SK-N-SH treated with all-trans-retinoic acid at 6 μM for 48 hours (cell line): ENCODE data around the gene SWSAP1.

Experiments
- ATAC-seq: fragments of 200-7000 bp; cut with Tn5 transposase; 3 replicates; pipeline ENCODE4 v1.9.1; 2020; ENCODE audit warnings: mild to moderate bottlenecking, moderate library complexity
- BACH2 ChIP-seq: fragments of 250-450 bp; sonication (Bioruptor Pico); IDR thresholded peaks from 2 replicates; pipeline ENCODE4 v1.9.0; 2021; ENCODE audit warnings: mild to moderate bottlenecking, borderline replicate concordance
- CSDC2 ChIP-seq: fragments of 250-450 bp; sonication (Bioruptor Pico); IDR thresholded peaks from 2 replicates; pipeline ENCODE4 v1.5.0; 2020; ENCODE audit warnings: mild to moderate bottlenecking, moderate library complexity
- ESRRG ChIP-seq: fragments of 250-450 bp; sonication (Bioruptor Pico); IDR thresholded peaks from 2 replicates; pipeline ENCODE4 v1.6.1; 2021; ENCODE audit warnings: mild to moderate bottlenecking
- GLIS3 ChIP-seq: fragments of 250-450 bp; sonication (Bioruptor Pico); IDR thresholded peaks from 2 replicates; pipeline ENCODE4 v1.5.0; 2020; ENCODE audit warnings: mild to moderate bottlenecking, moderate library complexity
- ISL1 ChIP-seq: fragments of 250-450 bp; sonication (Bioruptor Pico); IDR thresholded peaks from 2 replicates; pipeline ENCODE4 v2.1.2; 2022; ENCODE audit warnings: mild to moderate bottlenecking, moderate library complexity
- OSR1 ChIP-seq: fragments of 250-450 bp; sonication (Bioruptor Pico); IDR thresholded peaks from 2 replicates; pipeline ENCODE4 v1.8.0; 2022; ENCODE audit warnings: moderate library complexity, mild to moderate bottlenecking, inconsistent platforms
- PPARA ChIP-seq: fragments of 250-450 bp; sonication (Bioruptor Pico); IDR thresholded peaks from 2 replicates; pipeline ENCODE4 v1.5.0; 2020; ENCODE audit warnings: mild to moderate bottlenecking, borderline replicate concordance
- RARB ChIP-seq: fragments of 250-450 bp; sonication (Bioruptor Pico); IDR thresholded peaks from 2 replicates; pipeline ENCODE4 v1.8.0; 2021; ENCODE audit warnings: mild to moderate bottlenecking, moderate library complexity
- SNAI2 ChIP-seq: fragments of 250-450 bp; sonication (Bioruptor Pico); IDR thresholded peaks from 2 replicates; pipeline ENCODE4 v1.5.0; 2020; ENCODE audit warnings: mild to moderate bottlenecking, moderate library complexity
- TCF4 ChIP-seq: fragments of 250-450 bp; sonication (Bioruptor Pico); IDR thresholded peaks from 2 replicates; pipeline ENCODE4 v1.8.0; 2021; ENCODE audit warnings: mild to moderate bottlenecking, moderate library complexity, borderline replicate concordance
- TOX ChIP-seq: fragments of 250-450 bp; sonication (Bioruptor Pico); IDR thresholded peaks from 2 replicates; pipeline ENCODE4 v1.8.0; 2021; ENCODE audit warnings: mild to moderate bottlenecking, moderate library complexity, borderline replicate concordance
- TSHZ2 ChIP-seq: fragments of 250-450 bp; sonication (Bioruptor Pico); IDR thresholded peaks from 2 replicates; pipeline ENCODE4 v1.5.0; 2020; ENCODE audit warnings: mild to moderate bottlenecking, moderate library complexity
- ZC3H10 ChIP-seq: fragments of 250-450 bp; sonication (Bioruptor Pico); IDR thresholded peaks from 2 replicates; pipeline ENCODE4 v1.5.1; 2021; ENCODE audit warnings: mild to moderate bottlenecking, moderate library complexity
- ZFP3 ChIP-seq: fragments of 250-450 bp; sonication (Bioruptor Pico); IDR thresholded peaks from 2 replicates; pipeline ENCODE4 v1.5.0; 2020; ENCODE audit warnings: mild to moderate bottlenecking, moderate library complexity
- ZNF565 ChIP-seq: fragments of 450-650 bp; formaldehyde crosslinking; conservative IDR thresholded peaks from 2 replicates; pipeline ENCODE4 v1.5.0; 2020; ENCODE audit warnings: low read depth, mild to moderate bottlenecking, moderate library complexity
- ZNF70 ChIP-seq: fragments of 450-650 bp; formaldehyde crosslinking; IDR thresholded peaks from 2 replicates; pipeline ENCODE4 v1.5.0; 2020; ENCODE audit warnings: mild to moderate bottlenecking, moderate library complexity
- ZNF8 ChIP-seq: fragments of 450-650 bp; formaldehyde crosslinking; IDR thresholded peaks from 2 replicates; pipeline ENCODE4 v1.5.0; 2020; ENCODE audit warnings: mild to moderate bottlenecking, moderate library complexity
- TF ChIP-seq, protein P1 (sequence below): fragments of 250-450 bp; sonication (Bioruptor Pico); IDR thresholded peaks from 2 replicates; pipeline ENCODE4 v1.5.1; 2020; ENCODE audit warnings: low read depth, mild to moderate bottlenecking, moderate library complexity
- TF ChIP-seq, protein P2 (sequence below): fragments of 250-450 bp; sonication (Bioruptor Pico); IDR thresholded peaks from 2 replicates; pipeline ENCODE4 v1.5.1; 2021; ENCODE audit warnings: mild to moderate bottlenecking, moderate library complexity
- TF ChIP-seq, protein P3 (sequence below): fragments of 250-450 bp; sonication (Bioruptor Pico); IDR thresholded peaks from 2 replicates; pipeline ENCODE4 v1.8.0; 2021; ENCODE audit warnings: low read depth, mild to moderate bottlenecking, moderate library complexity, borderline replicate concordance
- TF ChIP-seq, protein P4 (sequence below): fragments of 250-450 bp; sonication (Bioruptor Pico); IDR thresholded peaks from 2 replicates; pipeline ENCODE4 v1.8.0; 2020; ENCODE audit warnings: mild to moderate bottlenecking, moderate library complexity, borderline replicate concordance

SWSAP1 gene

DNA sequence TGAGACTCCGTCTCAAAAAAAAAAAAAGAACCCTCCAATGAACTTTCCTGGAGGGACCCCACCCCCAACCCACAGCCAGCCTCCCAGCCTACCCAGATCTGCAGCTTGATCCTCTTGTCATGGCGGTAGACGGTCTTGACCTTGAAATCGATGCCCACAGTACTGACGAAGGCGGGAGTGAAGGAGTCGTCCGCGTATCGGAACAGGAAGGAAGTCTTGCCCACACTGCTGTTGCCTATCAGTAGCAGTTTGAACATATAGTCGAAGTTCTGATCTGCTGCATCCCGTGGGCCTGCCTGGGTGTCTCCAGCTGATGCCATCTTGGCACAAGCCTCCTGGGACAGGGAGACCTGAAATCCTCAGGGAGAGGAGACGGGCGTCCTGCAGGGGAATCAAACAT lies 37.4 kb upstream of the SWSAP1 start:
- TF ChIP-seq ZNF8 (CRISPR knock-in tag) (no peak), TSHZ2 (CRISPR knock-in tag) (no peak), SNAI2 (CRISPR knock-in tag) (no peak), PPARA (CRISPR knock-in tag) (no peak), ESRRG (CRISPR knock-in tag) (no peak), GLIS3 (CRISPR knock-in tag) (no peak), ZC3H10 (CRISPR knock-in tag) (no peak), BACH2 (no peak), ISL1 (CRISPR knock-in tag) (no peak)
- TF ChIP-seq, protein P1, sequence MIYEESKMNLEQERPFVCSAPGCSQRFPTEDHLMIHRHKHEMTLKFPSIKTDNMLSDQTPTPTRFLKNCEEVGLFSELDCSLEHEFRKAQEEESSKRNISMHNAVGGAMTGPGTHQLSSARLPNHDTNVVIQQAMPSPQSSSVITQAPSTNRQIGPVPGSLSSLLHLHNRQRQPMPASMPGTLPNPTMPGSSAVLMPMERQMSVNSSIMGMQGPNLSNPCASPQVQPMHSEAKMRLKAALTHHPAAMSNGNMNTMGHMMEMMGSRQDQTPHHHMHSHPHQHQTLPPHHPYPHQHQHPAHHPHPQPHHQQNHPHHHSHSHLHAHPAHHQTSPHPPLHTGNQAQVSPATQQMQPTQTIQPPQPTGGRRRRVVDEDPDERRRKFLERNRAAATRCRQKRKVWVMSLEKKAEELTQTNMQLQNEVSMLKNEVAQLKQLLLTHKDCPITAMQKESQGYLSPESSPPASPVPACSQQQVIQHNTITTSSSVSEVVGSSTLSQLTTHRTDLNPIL (CRISPR knock-in tag): no peak
- ATAC-seq: no peak

- ATAC-seq: no peak
- TF ChIP-seq OSR1 (CRISPR knock-in tag): no peak
- no peak for TF ChIP-seq ZNF565
- TF ChIP-seq, protein P2, sequence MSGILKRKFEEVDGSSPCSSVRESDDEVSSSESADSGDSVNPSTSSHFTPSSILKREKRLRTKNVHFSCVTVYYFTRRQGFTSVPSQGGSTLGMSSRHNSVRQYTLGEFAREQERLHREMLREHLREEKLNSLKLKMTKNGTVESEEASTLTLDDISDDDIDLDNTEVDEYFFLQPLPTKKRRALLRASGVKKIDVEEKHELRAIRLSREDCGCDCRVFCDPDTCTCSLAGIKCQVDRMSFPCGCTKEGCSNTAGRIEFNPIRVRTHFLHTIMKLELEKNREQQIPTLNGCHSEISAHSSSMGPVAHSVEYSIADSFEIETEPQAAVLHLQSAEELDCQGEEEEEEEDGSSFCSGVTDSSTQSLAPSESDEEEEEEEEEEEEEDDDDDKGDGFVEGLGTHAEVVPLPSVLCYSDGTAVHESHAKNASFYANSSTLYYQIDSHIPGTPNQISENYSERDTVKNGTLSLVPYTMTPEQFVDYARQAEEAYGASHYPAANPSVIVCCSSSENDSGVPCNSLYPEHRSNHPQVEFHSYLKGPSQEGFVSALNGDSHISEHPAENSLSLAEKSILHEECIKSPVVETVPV (CRISPR knock-in tag): no peak
- TF ChIP-seq ZFP3 (CRISPR knock-in tag): no peak
- TF ChIP-seq ESRRG (CRISPR knock-in tag): no peak
- TF ChIP-seq RARB (CRISPR knock-in tag): no peak
- TF ChIP-seq TCF4 (CRISPR knock-in tag): no peak
- TF ChIP-seq ZNF70: no peak
- TF ChIP-seq ISL1 (CRISPR knock-in tag): no peak
- TF ChIP-seq ZC3H10 (CRISPR knock-in tag): no peak
- TF ChIP-seq CSDC2 (CRISPR knock-in tag): no peak
- no peak for TF ChIP-seq SNAI2 (CRISPR knock-in tag)
- no peak for TF ChIP-seq BACH2
- TF ChIP-seq TOX (CRISPR knock-in tag): no peak
- TF ChIP-seq, protein P3, sequence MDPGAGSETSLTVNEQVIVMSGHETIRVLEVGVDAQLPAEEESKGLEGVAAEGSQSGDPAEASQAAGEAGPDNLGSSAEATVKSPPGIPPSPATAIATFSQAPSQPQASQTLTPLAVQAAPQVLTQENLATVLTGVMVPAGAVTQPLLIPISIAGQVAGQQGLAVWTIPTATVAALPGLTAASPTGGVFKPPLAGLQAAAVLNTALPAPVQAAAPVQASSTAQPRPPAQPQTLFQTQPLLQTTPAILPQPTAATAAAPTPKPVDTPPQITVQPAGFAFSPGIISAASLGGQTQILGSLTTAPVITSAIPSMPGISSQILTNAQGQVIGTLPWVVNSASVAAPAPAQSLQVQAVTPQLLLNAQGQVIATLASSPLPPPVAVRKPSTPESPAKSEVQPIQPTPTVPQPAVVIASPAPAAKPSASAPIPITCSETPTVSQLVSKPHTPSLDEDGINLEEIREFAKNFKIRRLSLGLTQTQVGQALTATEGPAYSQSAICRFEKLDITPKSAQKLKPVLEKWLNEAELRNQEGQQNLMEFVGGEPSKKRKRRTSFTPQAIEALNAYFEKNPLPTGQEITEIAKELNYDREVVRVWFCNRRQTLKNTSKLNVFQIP (CRISPR knock-in tag): no peak
- no peak for TF ChIP-seq ZNF8 (CRISPR knock-in tag)
- TF ChIP-seq GLIS3 (CRISPR knock-in tag): no peak
- TF ChIP-seq, protein P1 (CRISPR knock-in tag): no peak
Measured at GRCh38 chr19:11338121-11338520, 36.3 kb upstream of the SWSAP1 start.

DNA sequence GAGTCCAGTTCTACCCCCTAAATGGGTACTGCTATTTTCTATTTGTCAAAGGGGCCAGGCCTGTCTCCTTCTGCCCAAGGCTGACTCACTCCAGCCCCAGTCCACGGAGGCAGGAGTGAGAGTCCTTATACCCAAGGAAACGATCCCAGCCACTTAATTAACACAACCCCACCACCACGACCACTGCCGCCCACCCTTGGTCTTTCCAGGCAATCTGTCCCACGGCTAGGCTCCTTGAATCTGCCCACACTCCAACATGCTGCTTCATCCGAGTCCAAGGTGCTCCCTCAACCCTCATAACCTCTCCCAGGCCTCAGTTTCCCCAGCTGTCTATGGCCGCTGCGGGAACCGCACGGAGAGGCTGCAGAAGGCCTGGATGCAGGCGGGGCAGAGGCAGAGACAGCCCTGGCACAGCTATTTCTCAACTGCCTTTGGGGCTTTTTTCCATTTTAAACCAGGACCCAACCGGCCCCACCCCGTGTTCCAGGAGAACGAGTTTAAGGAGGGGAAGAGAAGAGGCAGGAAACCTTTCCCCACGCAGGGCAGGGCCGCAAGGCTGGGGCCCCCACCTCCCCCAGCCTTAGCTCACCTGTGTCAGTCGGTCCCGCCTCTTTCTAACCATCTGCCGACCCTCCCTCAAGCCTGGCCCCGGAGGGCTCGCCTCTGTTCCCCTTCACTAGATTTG lies 35.8 kb upstream of the SWSAP1 start:
- peak; percentile 16 for ATAC-seq
- TF ChIP-seq, protein P2 (CRISPR knock-in tag): no peak
- TF ChIP-seq OSR1 (CRISPR knock-in tag): no peak
- TF ChIP-seq, protein P4, sequence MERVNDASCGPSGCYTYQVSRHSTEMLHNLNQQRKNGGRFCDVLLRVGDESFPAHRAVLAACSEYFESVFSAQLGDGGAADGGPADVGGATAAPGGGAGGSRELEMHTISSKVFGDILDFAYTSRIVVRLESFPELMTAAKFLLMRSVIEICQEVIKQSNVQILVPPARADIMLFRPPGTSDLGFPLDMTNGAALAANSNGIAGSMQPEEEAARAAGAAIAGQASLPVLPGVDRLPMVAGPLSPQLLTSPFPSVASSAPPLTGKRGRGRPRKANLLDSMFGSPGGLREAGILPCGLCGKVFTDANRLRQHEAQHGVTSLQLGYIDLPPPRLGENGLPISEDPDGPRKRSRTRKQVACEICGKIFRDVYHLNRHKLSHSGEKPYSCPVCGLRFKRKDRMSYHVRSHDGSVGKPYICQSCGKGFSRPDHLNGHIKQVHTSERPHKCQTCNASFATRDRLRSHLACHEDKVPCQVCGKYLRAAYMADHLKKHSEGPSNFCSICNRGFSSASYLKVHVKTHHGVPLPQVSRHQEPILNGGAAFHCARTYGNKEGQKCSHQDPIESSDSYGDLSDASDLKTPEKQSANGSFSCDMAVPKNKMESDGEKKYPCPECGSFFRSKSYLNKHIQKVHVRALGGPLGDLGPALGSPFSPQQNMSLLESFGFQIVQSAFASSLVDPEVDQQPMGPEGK (CRISPR knock-in tag): no peak
- TF ChIP-seq, protein P1 (CRISPR knock-in tag): no peak
